CD4-positive, alpha-beta memory T cell (primary cell): ENCODE results near the gene RAB15. TPM values are rescaled to one million over a fixed set of nuclear protein-coding genes. Genes with fewer than 3 reads are reported as not detected.

Source experiments
- CTCF ChIA-PET: fragments of 350-600 bp; sonication (Branson Sonifier 250); formaldehyde crosslinking; loops from one replicate; lab custom pipeline; 2021; ENCODE audit warnings: inconsistent platforms; ENCODE audit not compliant: partially characterized antibody; lab: Charles Lee
- POLR2A ChIA-PET: fragments of 350-600 bp; sonication (Branson Sonifier 250); formaldehyde crosslinking; loops from one replicate; lab custom pipeline; 2021; ENCODE audit not compliant: partially characterized antibody; lab: Charles Lee
- DNase-seq, 5 donors: peaks; one replicate each; pipeline versions ENCODE4 v3.0.0 to v3.0.0-alpha.2; 2020 to 2022; ENCODE audit warnings: mixed read lengths in 1 of 5
- H3K27ac ChIP-seq: one replicate; pipeline ENCODE4 v1.7.0; 2013; ENCODE audit warnings: low read depth, low read length
- H3K27me3 ChIP-seq: 2 replicates; pipeline ENCODE4 v1.7.0; 2013; ENCODE audit warnings: mild to moderate bottlenecking, low read length, moderate library complexity; ENCODE audit not compliant: insufficient read depth
- H3K36me3 ChIP-seq: 2 replicates; pipeline ENCODE4 v1.7.0; 2013; ENCODE audit warnings: mild to moderate bottlenecking, low read length, moderate library complexity; ENCODE audit not compliant: insufficient read depth
- H3K4me1 ChIP-seq: 2 replicates; pipeline ENCODE4 v1.7.0; 2013; ENCODE audit warnings: mild to moderate bottlenecking, low read length, moderate library complexity; ENCODE audit not compliant: insufficient read depth
- H3K4me3 ChIP-seq, 2 donors: one replicate each; pipeline ENCODE4 v1.7.0; 2013; ENCODE audit warnings: low read length in 2 of 2, mild to moderate bottlenecking in 1 of 2
- H3K9me3 ChIP-seq, 2 donors: one replicate each; pipeline ENCODE4 v1.7.0; 2013; ENCODE audit warnings: low read length in 2 of 2, control low read depth in 1 of 2; ENCODE audit not compliant: control insufficient read depth in 1 of 2
- H3K27ac Mint-ChIP-seq, 7 donors: one replicate each; pipeline ENCODE4 v1.8.0; 2020 to 2021; ENCODE audit warnings: mixed read lengths in 7 of 7, mild to moderate bottlenecking in 6 of 7, inconsistent platforms in 3 of 7, moderate library complexity in 3 of 7
- H3K27me3 Mint-ChIP-seq, 2 donors: one replicate each; pipeline ENCODE4 v1.8.0; 2020 to 2021; ENCODE audit warnings: mixed read lengths in 2 of 2
- H3K36me3 Mint-ChIP-seq, 2 donors: one replicate each; pipeline ENCODE4 v1.8.0; 2020 to 2021; ENCODE audit warnings: mixed read lengths in 2 of 2, inconsistent platforms in 1 of 2, mild to moderate bottlenecking in 1 of 2
- H3K4me1 Mint-ChIP-seq, 4 donors: one replicate each; pipeline ENCODE4 v1.8.0; 2020 to 2021; ENCODE audit warnings: mixed read lengths in 4 of 4, mild to moderate bottlenecking in 1 of 4
- H3K4me3 Mint-ChIP-seq, 8 donors: one replicate each; pipeline ENCODE4 v1.8.0; 2020 to 2021; ENCODE audit warnings: mixed read lengths in 8 of 8, mild to moderate bottlenecking in 7 of 8, moderate library complexity in 6 of 8, inconsistent platforms in 3 of 8
- H3K9me3 Mint-ChIP-seq, 8 donors: one replicate each; pipeline ENCODE4 v1.8.0; 2020 to 2021; ENCODE audit warnings: mixed read lengths in 8 of 8, mild to moderate bottlenecking in 5 of 8, inconsistent platforms in 3 of 8, moderate library complexity in 1 of 8
- intact Hi-C: fragments of 100-400 bp; cut with micrococcal nuclease; formaldehyde crosslinking; loops from one replicate; pipeline ENCODE4 v1.15.1; 2023
- polyA plus RNA-seq, 2 donors: library from polyadenylated mRNA; unstranded; fragments of 300-500 nt; fragmentation: Illumina TruSeq; gene quantifications; one replicate each; pipeline ENCODE4 v1.2.3, GENCODE V29; 2021
- total RNA-seq, 2 experiments: library from RNA; stranded (reverse); gene quantifications; one replicate each; pipeline ENCODE4 v1.2.3, GENCODE V29; 2021

The RAB15 gene
- total and polyA plus RNA-seq, 4 experiments from 2014 or later: 2.3 to 6.7 (median 5.3) TPM

DNA sequence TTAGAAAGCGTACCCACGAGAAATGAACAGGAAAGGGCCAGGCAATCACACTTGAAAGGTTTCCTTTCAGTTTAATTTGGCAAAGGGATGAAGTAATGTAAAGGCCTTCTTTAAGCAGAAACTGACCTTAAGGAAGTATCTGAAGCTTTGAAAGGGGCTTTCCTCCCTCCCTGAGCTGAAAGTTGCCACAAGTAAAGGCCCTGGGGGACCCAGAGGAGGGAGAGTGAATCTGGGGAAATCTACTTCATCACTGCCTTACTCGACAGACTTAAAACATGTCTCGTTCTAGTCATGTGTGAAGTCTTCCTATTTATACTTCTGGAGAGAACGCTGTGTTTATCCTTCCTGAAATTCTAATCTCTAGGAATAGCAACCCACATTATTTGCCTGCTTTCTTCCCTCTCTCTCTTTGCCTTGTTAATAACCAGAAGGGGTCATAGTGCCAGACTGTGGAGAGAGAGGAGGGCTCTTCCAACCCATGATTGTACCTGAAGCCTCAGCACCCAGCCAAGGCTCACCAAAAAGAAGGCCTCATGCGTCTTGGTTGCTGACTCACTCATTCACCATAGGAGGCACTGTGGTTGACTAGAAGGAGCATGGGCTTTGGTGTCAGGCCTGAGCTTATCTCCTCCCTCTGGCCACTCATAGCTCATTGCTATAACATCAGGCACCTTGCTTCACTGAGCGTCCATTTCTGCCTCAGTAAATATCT lies 19.4 kb downstream of the RAB15 start:
- intact Hi-C loops: no loop called here
- CTCF ChIA-PET: interaction anchor here (1.2 to 1.7 kb wide), 3 partner anchors 8 to 129 kb away, joined by 3 to 5 read pairs (median 4); no protein-coding TSS in a partner anchor
- H3K9me3 Mint-ChIP-seq: no peaks in the 10 kb centered on the region
- peaks cover 6% of the 10 kb centered on the region for H3K36me3 ChIP-seq
- no peaks in the 10 kb centered on the region for H3K4me1 ChIP-seq
- H3K27me3 Mint-ChIP-seq: no peaks in the 10 kb centered on the region
- peaks cover 0 to 9% (median 0%) of the 10 kb centered on the region in 4 donors for H3K4me1 Mint-ChIP-seq
- H3K27ac ChIP-seq: no peak overlapping the region
- H3K4me3 Mint-ChIP-seq: no peak overlapping the region
- no peaks in the 10 kb centered on the region for H3K27me3 ChIP-seq
- POLR2A ChIA-PET: no interaction called here
- H3K4me3 ChIP-seq: no peak overlapping the region
- H3K27ac Mint-ChIP-seq: peak overlapping the region in 6 of 7 donors; percentile 6 to 60 (median 36)
- H3K9me3 ChIP-seq: no peaks in the 10 kb centered on the region
- DNase-seq: no peak
- H3K36me3 Mint-ChIP-seq: peaks cover 29 to 38% of the 10 kb centered on the region in 2 donors

DNA sequence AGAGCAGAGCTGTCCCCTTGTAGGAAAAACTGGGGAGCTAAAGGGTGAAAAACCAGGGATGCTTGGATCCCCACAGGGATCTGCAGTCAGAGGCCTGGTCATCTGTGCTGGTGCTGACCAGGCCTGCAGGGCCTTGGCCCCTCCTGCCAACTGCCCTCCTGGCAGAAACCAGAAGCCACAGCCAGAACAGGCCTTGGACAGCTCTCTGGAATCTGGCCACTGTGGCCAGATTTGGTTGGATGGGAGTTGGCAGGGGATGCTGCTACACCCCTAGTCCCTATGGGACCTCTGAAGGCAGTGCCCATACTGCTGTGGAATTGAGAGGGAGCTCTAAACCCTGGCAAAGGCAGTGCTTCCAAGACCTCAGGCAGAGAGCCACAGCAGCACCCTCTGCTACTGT lies 20.4 kb downstream of the RAB15 start:
- POLR2A ChIA-PET: interaction anchor here (1.1 kb wide), 1 partner anchor 35 kb away, joined by 3 read pairs; the partner anchor contains the start of gene FNTB
- peaks cover 29 to 38% of the 10 kb centered on the region in 2 donors for H3K36me3 Mint-ChIP-seq

GRCh38 chr14:64951291-64951690 lies 20.8 kb downstream of the RAB15 start:
- no peaks in the 10 kb centered on the region for H3K9me3 Mint-ChIP-seq
- no peaks in the 10 kb centered on the region for H3K27me3 Mint-ChIP-seq
- peaks cover 30 to 41% of the 10 kb centered on the region in 2 donors for H3K36me3 Mint-ChIP-seq
- no peak for DNase-seq
- Histone ChIP-seq H3K36me3 (peaks cover 6% of the 10 kb centered on the region), H3K4me3 (no peak overlapping the region), H3K27me3 (no peaks in the 10 kb centered on the region), H3K9me3 (no peaks in the 10 kb centered on the region), H3K4me1 (no peaks in the 10 kb centered on the region), H3K27ac (no peak overlapping the region)
- intact Hi-C loops: no loop called here
- peaks cover 3 to 11% (median 4%) of the 10 kb centered on the region in 4 donors for H3K4me1 Mint-ChIP-seq
- no peak overlapping the region for H3K4me3 Mint-ChIP-seq
- CTCF ChIA-PET: interaction anchor here (0.9 to 2.4 kb wide), 2 partner anchors 11 to 35 kb away, joined by 3 to 5 read pairs; partner anchors contain the start of gene FNTB
- POLR2A ChIA-PET: interaction anchor here (1.1 kb wide), 1 partner anchor 36 kb away, joined by 3 read pairs; the partner anchor contains the start of gene FNTB
- peak overlapping the region in 1 of 7 donors; percentile 19 for H3K27ac Mint-ChIP-seq

More for the DNA sequence above, 20.4 kb downstream of the RAB15 start:
- Mint-ChIP-seq H3K4me3 (no peak overlapping the region), H3K27me3 (no peaks in the 10 kb centered on the region), H3K9me3 (no peaks in the 10 kb centered on the region), H3K27ac (no peak overlapping the region), H3K4me1 (peaks cover 0 to 9% (median 2%) of the 10 kb centered on the region in 4 donors)
- Histone ChIP-seq H3K36me3 (peaks cover 6% of the 10 kb centered on the region), H3K27me3 (no peaks in the 10 kb centered on the region), H3K4me1 (no peaks in the 10 kb centered on the region), H3K27ac (no peak overlapping the region), H3K4me3 (no peak overlapping the region), H3K9me3 (no peaks in the 10 kb centered on the region)
- CTCF ChIA-PET: interaction anchor here (0.9 to 2.4 kb wide), 2 partner anchors 12 to 35 kb away, joined by 3 to 5 read pairs; partner anchors contain the start of gene FNTB
- intact Hi-C loops: no loop called here
- DNase-seq: no peak

DNA sequence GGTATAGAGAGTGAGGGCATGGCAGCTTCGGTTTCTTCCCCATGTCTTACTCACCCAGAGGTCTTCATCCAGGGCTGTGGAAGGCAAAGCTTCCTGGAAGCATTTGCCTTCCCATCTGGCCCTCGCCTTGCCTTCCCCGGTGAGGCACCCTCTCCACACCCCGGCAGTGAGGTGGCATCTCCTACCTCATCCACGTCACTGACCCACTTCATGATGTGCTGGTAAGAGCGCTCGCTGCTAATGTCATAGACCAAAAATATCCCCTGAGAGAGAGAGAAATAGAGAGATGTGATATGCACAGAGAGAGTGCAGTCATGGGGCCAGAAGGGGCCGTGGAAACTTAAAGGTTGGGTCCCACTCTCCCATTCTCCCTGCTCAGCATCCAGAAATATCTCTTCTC lies 21.2 kb downstream of the RAB15 start:
- no peak overlapping the region for H3K4me3 Mint-ChIP-seq
- H3K36me3 ChIP-seq: peaks cover 6% of the 10 kb centered on the region
- H3K9me3 Mint-ChIP-seq: no peaks in the 10 kb centered on the region
- no peaks in the 10 kb centered on the region for H3K9me3 ChIP-seq
- no peaks in the 10 kb centered on the region for H3K27me3 Mint-ChIP-seq
- CTCF ChIA-PET: interaction anchor here (0.9 to 2.4 kb wide), 2 partner anchors 11 to 36 kb away, joined by 3 to 5 read pairs; partner anchors contain the start of gene FNTB
- H3K27me3 ChIP-seq: no peaks in the 10 kb centered on the region
- H3K4me3 ChIP-seq: no peak overlapping the region
- no peak for DNase-seq
- H3K4me1 ChIP-seq: no peaks in the 10 kb centered on the region
- peaks cover 3 to 12% (median 8%) of the 10 kb centered on the region in 4 donors for H3K4me1 Mint-ChIP-seq
- H3K36me3 Mint-ChIP-seq: peaks cover 33 to 43% of the 10 kb centered on the region in 2 donors
- H3K27ac ChIP-seq: no peak overlapping the region
- peak overlapping the region in 1 of 7 donors; percentile 19 for H3K27ac Mint-ChIP-seq
- POLR2A ChIA-PET: interaction anchor here (1.1 kb wide), 1 partner anchor 36 kb away, joined by 3 read pairs; the partner anchor contains the start of gene FNTB
- intact Hi-C loops: no loop called here

DNA sequence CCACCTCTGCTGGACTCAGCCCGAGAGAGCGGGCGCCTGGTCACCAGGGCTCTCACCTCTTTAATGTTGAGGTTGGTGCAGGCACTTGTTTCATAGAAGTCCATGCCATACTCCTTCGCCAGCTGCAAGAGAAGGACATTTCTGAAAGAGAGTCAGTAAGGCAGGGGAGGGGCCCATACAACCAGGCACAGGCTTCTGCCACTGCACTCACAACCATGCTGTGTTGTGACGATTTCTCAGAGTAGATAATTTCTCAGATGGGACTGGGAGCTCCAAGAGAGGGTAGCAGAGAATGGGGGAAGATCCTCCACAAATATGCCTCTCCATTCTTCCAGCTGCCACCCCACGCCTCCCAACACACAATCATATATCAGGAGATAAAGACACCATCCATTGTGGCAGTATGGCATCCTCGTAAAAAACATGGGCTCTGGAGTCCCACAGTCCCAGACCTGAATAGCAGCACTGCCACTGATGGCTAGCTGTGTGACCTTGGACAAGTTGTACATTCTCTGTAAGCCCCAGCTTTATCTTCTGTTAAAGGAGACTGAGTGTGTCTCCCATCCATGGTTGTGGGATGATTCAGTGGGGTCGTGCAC lies 23.4 kb downstream of the RAB15 start:
- no peaks in the 10 kb centered on the region for H3K27me3 Mint-ChIP-seq
- H3K4me3 Mint-ChIP-seq: no peak overlapping the region
- ChIA-PET CTCF (interaction anchor here (0.7 kb wide), 1 partner anchor 542 kb away, joined by 3 read pairs; no protein-coding TSS in a partner anchor), POLR2A (no interaction called here)
- no peak for DNase-seq
- Histone ChIP-seq H3K4me3 (no peak overlapping the region), H3K4me1 (no peaks in the 10 kb centered on the region), H3K27me3 (no peaks in the 10 kb centered on the region), H3K9me3 (no peaks in the 10 kb centered on the region), H3K36me3 (peaks cover 6% of the 10 kb centered on the region), H3K27ac (no peak overlapping the region)
- H3K4me1 Mint-ChIP-seq: peaks cover 10 to 28% (median 18%) of the 10 kb centered on the region in 4 donors
- peaks cover 35 to 51% of the 10 kb centered on the region in 2 donors for H3K36me3 Mint-ChIP-seq
- no peak overlapping the region for H3K27ac Mint-ChIP-seq
- intact Hi-C loops: no loop called here
- no peaks in the 10 kb centered on the region for H3K9me3 Mint-ChIP-seq

GRCh38 chr14:64947710-64948611 lies 24.2 kb downstream of the RAB15 start:
- Histone ChIP-seq H3K4me3 (no peak overlapping the region), H3K9me3 (no peaks in the 10 kb centered on the region), H3K4me1 (no peaks in the 10 kb centered on the region), H3K27ac (no peak overlapping the region), H3K27me3 (no peaks in the 10 kb centered on the region), H3K36me3 (peaks cover 14% of the 10 kb centered on the region)
- ChIA-PET POLR2A (interaction anchor here (1.0 to 1.1 kb wide), 2 partner anchors 9 to 33 kb away, joined by 4 to 5 read pairs; no protein-coding TSS in a partner anchor), CTCF (interaction anchor here (0.8 to 1.4 kb wide), 2 partner anchors 12 to 56 kb away, joined by 3 to 7 read pairs; no protein-coding TSS in a partner anchor)
- H3K4me1 Mint-ChIP-seq: peaks cover 14 to 36% (median 22%) of the 10 kb centered on the region in 4 donors
- H3K9me3 Mint-ChIP-seq: no peaks in the 10 kb centered on the region
- intact Hi-C loops: no loop called here
- H3K27ac Mint-ChIP-seq: no peak overlapping the region
- H3K4me3 Mint-ChIP-seq: no peak overlapping the region
- DNase-seq: no peak
- H3K27me3 Mint-ChIP-seq: no peaks in the 10 kb centered on the region
- peaks cover 37 to 53% of the 10 kb centered on the region in 2 donors for H3K36me3 Mint-ChIP-seq
